Fibroblast of mammary gland (primary cell): ENCODE data around the gene CPNE1.

Experiments used
- DNase-seq: peaks from one replicate; pipeline ENCODE4 v3.0.0-alpha.2; 2010; ENCODE audit warnings: low read depth
- H3K4me3 ChIP-seq: 2 replicates; pipeline ENCODE4 v1.5.1; 2011; ENCODE audit warnings: low read depth, mild to moderate bottlenecking, low read length, moderate library complexity; ENCODE audit not compliant: control insufficient read depth
- CTCF ChIP-seq: conservative IDR thresholded peaks from 2 replicates; pipeline ENCODE4 v1.5.1; 2011; ENCODE audit warnings: low read depth, low read length, inconsistent platforms; ENCODE audit not compliant: control insufficient read depth, insufficient read depth

CPNE1 gene

GRCh38 chr20:35611482-35611881 lies 53.2 kb downstream of the CPNE1 start:
- DNase-seq = no peak
- no peak for TF ChIP-seq CTCF
- no peak overlapping the region for H3K4me3 ChIP-seq

- no peak for TF ChIP-seq CTCF
- H3K4me3 ChIP-seq = no peak overlapping the region
- no peak for DNase-seq
These were observed 53.8 kb downstream of the CPNE1 start for GRCh38 chr20:35610833-35611427.

- no peak for DNase-seq
- no peak overlapping the region for H3K4me3 ChIP-seq
- TF ChIP-seq CTCF = no peak
These were observed 57.5 kb downstream of the CPNE1 start for GRCh38 chr20:35607003-35607735.

- TF ChIP-seq CTCF = no peak
- no peak for DNase-seq
- H3K4me3 ChIP-seq = no peak overlapping the region
These were observed 58.6 kb downstream of the CPNE1 start for GRCh38 chr20:35606127-35606526.

- DNase-seq = no peak
- TF ChIP-seq CTCF = peak; percentile 27
These were observed 60.3 kb downstream of the CPNE1 start for GRCh38 chr20:35604449-35604747.

GRCh38 chr20:35603695-35604448 lies 60.8 kb downstream of the CPNE1 start:
- H3K4me3 ChIP-seq = no peak overlapping the region
- no peak for TF ChIP-seq CTCF
- DNase-seq = no peak

More at GRCh38 chr20:35604449-35604747, 60.3 kb downstream of the CPNE1 start:
- no peak overlapping the region for H3K4me3 ChIP-seq
